Breast epithelium (tissue), 3 donors: ENCODE results near the gene SMAD7.

Source experiments
- POLR2A ChIP-seq: fragments of 450-650 bp; IDR thresholded peaks from one replicate; pipeline ENCODE4 v1.6.1; 2016; ENCODE audit warnings: antibody characterized with exemption, mild to moderate bottlenecking, moderate library complexity
- POLR2AphosphoS5 ChIP-seq, 3 donors: sonication (generic); formaldehyde crosslinking; IDR thresholded peaks; one replicate each; pipeline ENCODE4 v1.6.1; 2017; ENCODE audit warnings: antibody characterized with exemption in 3 of 3
- TF ChIP-seq, protein P1 (sequence below), 3 donors: fragments of 450-650 bp; IDR thresholded peaks; one replicate each; pipeline ENCODE4 v1.5.1; 2016 to 2017; ENCODE audit warnings: antibody characterized with exemption in 3 of 3, mild to moderate bottlenecking in 3 of 3, moderate library complexity in 3 of 3

- TF ChIP-seq, protein P1, sequence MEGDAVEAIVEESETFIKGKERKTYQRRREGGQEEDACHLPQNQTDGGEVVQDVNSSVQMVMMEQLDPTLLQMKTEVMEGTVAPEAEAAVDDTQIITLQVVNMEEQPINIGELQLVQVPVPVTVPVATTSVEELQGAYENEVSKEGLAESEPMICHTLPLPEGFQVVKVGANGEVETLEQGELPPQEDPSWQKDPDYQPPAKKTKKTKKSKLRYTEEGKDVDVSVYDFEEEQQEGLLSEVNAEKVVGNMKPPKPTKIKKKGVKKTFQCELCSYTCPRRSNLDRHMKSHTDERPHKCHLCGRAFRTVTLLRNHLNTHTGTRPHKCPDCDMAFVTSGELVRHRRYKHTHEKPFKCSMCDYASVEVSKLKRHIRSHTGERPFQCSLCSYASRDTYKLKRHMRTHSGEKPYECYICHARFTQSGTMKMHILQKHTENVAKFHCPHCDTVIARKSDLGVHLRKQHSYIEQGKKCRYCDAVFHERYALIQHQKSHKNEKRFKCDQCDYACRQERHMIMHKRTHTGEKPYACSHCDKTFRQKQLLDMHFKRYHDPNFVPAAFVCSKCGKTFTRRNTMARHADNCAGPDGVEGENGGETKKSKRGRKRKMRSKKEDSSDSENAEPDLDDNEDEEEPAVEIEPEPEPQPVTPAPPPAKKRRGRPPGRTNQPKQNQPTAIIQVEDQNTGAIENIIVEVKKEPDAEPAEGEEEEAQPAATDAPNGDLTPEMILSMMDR (IDR thresholded peaks at IDR 0.05), result no peak
- TF ChIP-seq POLR2A, result no peak
- TF ChIP-seq POLR2AphosphoS5 (IDR thresholded peaks at IDR 0.05), result no peak
These were observed 41.8 kb downstream of the SMAD7 start for GRCh38 chr18:48908916-48909315.
